OCI-LY7 (cell line): ENCODE data around the gene C12orf57. TPM values are rescaled to one million over a fixed set of nuclear protein-coding genes. Genes with fewer than 3 reads are reported as not detected.

Experiments
- BruUV-seq: library from RNA; stranded (reverse); fragments of 400-500 nt; replicated peaks from 2 replicates; lab custom pipeline; 2021; lab: Mats Ljungman, UMichigan
- CTCF ChIA-PET: fragments of 300-600 bp; sonication (Branson Sonifier 250); formaldehyde crosslinking; loops from one replicate; lab custom pipeline; 2022; ENCODE audit warnings: antibody characterized with exemption; ENCODE audit not compliant: unreplicated experiment; lab: Charles Lee
- POLR2A ChIA-PET: fragments of 300-600 bp; sonication (Branson Sonifier 250); formaldehyde crosslinking; loops from one replicate; lab custom pipeline; 2022; ENCODE audit warnings: antibody characterized with exemption; lab: Charles Lee
- DNase-seq: peaks from one replicate; pipeline ENCODE4 v3.0.0-alpha.2; 2015; ENCODE audit warnings: low spot score
- H2AFZ ChIP-seq: fragments of 200-600 bp; sonication (generic), shearing (Covaris generic); 2 replicates; pipeline ENCODE4 v1.6.1; 2014; ENCODE audit warnings: mild to moderate bottlenecking, antibody characterized with exemption, low read length, moderate library complexity
- H3K27ac ChIP-seq: fragments of 200-600 bp; sonication (generic); 2 replicates; pipeline ENCODE4 v1.5.1; 2014; ENCODE audit warnings: mixed run types, low read depth, mild to moderate bottlenecking, moderate library complexity, low read length, inconsistent platforms; ENCODE audit not compliant: poor library complexity, severe bottlenecking
- H3K36me3 ChIP-seq: fragments of 200-600 bp; sonication (generic); 2 replicates; pipeline ENCODE4 v1.6.1; 2014; ENCODE audit warnings: mild to moderate bottlenecking, antibody characterized with exemption, low read length, moderate library complexity, mixed read lengths; ENCODE audit not compliant: insufficient read depth
- H3K4me1 ChIP-seq: fragments of 200-600 bp; sonication (generic); 2 replicates; pipeline ENCODE4 v1.5.1; 2014; ENCODE audit warnings: mild to moderate bottlenecking, low read length; ENCODE audit not compliant: insufficient read depth, poor library complexity, severe bottlenecking
- H3K4me2 ChIP-seq: fragments of 200-600 bp; sonication (generic); 2 replicates; pipeline ENCODE4 v1.6.1; 2014; ENCODE audit warnings: mild to moderate bottlenecking, low read length
- H3K4me3 ChIP-seq: fragments of 200-600 bp; sonication (generic); 2 replicates; pipeline ENCODE4 v1.5.1; 2014; ENCODE audit warnings: mild to moderate bottlenecking, low read depth, low read length; ENCODE audit not compliant: poor library complexity, severe bottlenecking
- H3K79me2 ChIP-seq: fragments of 200-600 bp; sonication (generic); 2 replicates; pipeline ENCODE4 v1.6.1; 2016; ENCODE audit warnings: low read depth, mild to moderate bottlenecking, low read length, moderate library complexity, mixed read lengths; ENCODE audit not compliant: insufficient read depth
- H3K9me2 ChIP-seq: fragments of 200-600 bp; sonication (generic); 2 replicates; pipeline ENCODE4 v1.6.1; 2016; ENCODE audit warnings: mild to moderate bottlenecking, low read length, mixed read lengths; ENCODE audit not compliant: insufficient read depth
- H3K9me3 ChIP-seq: fragments of 200-600 bp; sonication (generic); 2 replicates; pipeline ENCODE4 v1.6.1; 2014; ENCODE audit warnings: mild to moderate bottlenecking, mixed run types, low read length, mixed read lengths
- H4K20me1 ChIP-seq: fragments of 200-600 bp; sonication (generic); 2 replicates; pipeline ENCODE4 v1.6.1; 2014; ENCODE audit warnings: mild to moderate bottlenecking, antibody characterized with exemption, low read length, moderate library complexity, mixed read lengths; ENCODE audit not compliant: insufficient read depth
- CTCF ChIP-seq: fragments of 200-600 bp; sonication (generic); conservative IDR thresholded peaks from 2 replicates; pipeline ENCODE4 v1.5.1; 2014; ENCODE audit warnings: mild to moderate bottlenecking, antibody characterized with exemption, low read length, moderate library complexity, mixed read lengths
- EZH2phosphoT487 ChIP-seq: fragments of 200-600 bp; sonication (generic); IDR thresholded peaks from 2 replicates; pipeline ENCODE4 v1.6.1; 2018; ENCODE audit warnings: low read depth, borderline replicate concordance, mild to moderate bottlenecking, mixed run types, antibody characterized with exemption, low read length, moderate library complexity, mixed read lengths
- intact Hi-C: fragments of 100-400 bp; cut with micrococcal nuclease; formaldehyde crosslinking; loops from one replicate; pipeline ENCODE4 v1.10.0; 2022; ENCODE audit not compliant: unreplicated experiment
- total RNA-seq, 2 experiments: library from RNA; depleted of rRNA in 1 of 2; stranded (reverse); fragments of >200 nt in 1 of 2; shearing (Covaris generic) in 1 of 2; gene quantifications; 2 replicates each; pipeline ENCODE4 v1.2.3, GENCODE V29; 2014 to 2022

The C12orf57 gene
- total RNA-seq, 2 experiments from 2014 or later = 130 to 319 TPM

- H3K79me2 ChIP-seq = no peaks in the 10 kb centered on the region
- H3K4me1 ChIP-seq = peaks cover 64% of the 10 kb centered on the region
- no peaks in the 10 kb centered on the region for H3K9me2 ChIP-seq
- H3K27ac ChIP-seq = peak overlapping the region; percentile 89
- H3K36me3 ChIP-seq = peaks cover 5% of the 10 kb centered on the region; the same call in 1 of the 2 replicates
- H3K9me3 ChIP-seq = no peaks in the 10 kb centered on the region
- H2AFZ ChIP-seq = no peak overlapping the region
- ChIA-PET POLR2A (interaction anchor here (0.7 to 1.5 kb wide), 8 partner anchors 14 to 72 kb away, joined by 3 to 8 read pairs (median 4); partner anchors contain the start of genes C12orf57, CDCA3 and RNU7-1), CTCF (interaction anchor here (1.1 to 1.3 kb wide), 3 partner anchors 15 to 36 kb away, joined by 3 to 4 read pairs (median 3); no protein-coding TSS in a partner anchor)
- DNase-seq = peak; percentile 43
- H3K4me2 ChIP-seq = peak overlapping the region; percentile 77
- TSS peak; percentile 93 for BruUV-seq
- H4K20me1 ChIP-seq = no peaks in the 10 kb centered on the region
- TF ChIP-seq EZH2phosphoT487 (no peak), CTCF (no peak)
- intact Hi-C loops = loop anchor here (2.0 kb wide), 1 partner anchor 32 kb away; no protein-coding TSS in a partner anchor
- peak overlapping the region; percentile 55 for H3K4me3 ChIP-seq
Observed at GRCh38 chr12:6923003-6923732, 20.7 kb upstream of the C12orf57 start.

GRCh38 chr12:6923851-6924250 is 20.0 kb upstream of the C12orf57 start:
- intact Hi-C loops = loop anchor here (1.0 to 2.0 kb wide), 5 partner anchors 33 to 185 kb away; partner anchors contain the start of genes C1R, C1RL, EMG1 and PHB2

More at GRCh38 chr12:6923851-6924250, 20.0 kb upstream of the C12orf57 start:
- CTCF ChIA-PET = interaction anchor here (1.1 kb wide), 1 partner anchor 14 kb away, joined by 3 read pairs; no protein-coding TSS in a partner anchor
- H3K27ac ChIP-seq = no peak overlapping the region
- H4K20me1 ChIP-seq = no peaks in the 10 kb centered on the region
- no peak overlapping the region for H2AFZ ChIP-seq
- no peak for DNase-seq
- peaks cover 5% of the 10 kb centered on the region; the same call in 1 of the 2 replicates for H3K36me3 ChIP-seq
- H3K9me2 ChIP-seq = no peaks in the 10 kb centered on the region
- no TSS peak for BruUV-seq
- no peak overlapping the region for H3K4me3 ChIP-seq
- peak overlapping the region; percentile 77 for H3K4me2 ChIP-seq
- POLR2A ChIA-PET = interaction anchor here (0.6 to 1.5 kb wide), 6 partner anchors 13 to 72 kb away, joined by 3 to 7 read pairs (median 3); partner anchors contain the start of genes C12orf57 and CDCA3
- no peaks in the 10 kb centered on the region for H3K9me3 ChIP-seq
- TF ChIP-seq CTCF = no peak
- no peaks in the 10 kb centered on the region for H3K79me2 ChIP-seq
- peaks cover 64% of the 10 kb centered on the region for H3K4me1 ChIP-seq
